NCI-H1105 (cell line): ENCODE measurements around the gene SLC22A12.

Experiments used
- DNase-seq: peaks from one replicate; lab custom pipeline; 2025; lab: John Stamatoyannopoulos, UW

The SLC22A12 gene

DNA sequence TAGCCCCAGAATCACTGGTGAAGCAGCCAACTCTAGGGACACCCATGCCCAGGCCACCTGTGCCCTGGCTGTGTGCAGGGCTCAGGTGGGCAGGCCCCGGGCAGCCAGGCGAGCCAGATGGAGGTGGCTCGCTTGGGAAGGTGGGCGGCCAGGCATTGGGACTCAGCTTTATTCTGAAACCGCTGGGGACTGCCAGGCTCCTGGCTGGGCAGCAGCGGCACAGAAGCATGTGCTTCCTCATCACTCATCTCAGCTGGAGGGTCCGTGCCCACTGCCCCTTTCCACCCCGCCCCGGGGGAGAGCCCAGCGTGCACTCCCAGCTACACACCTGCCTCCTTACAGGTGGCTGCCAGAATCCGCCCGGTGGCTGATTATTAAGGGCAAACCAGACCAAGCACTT, 27.1 kb upstream of the SLC22A12 start:
- no peak for DNase-seq

DNA sequence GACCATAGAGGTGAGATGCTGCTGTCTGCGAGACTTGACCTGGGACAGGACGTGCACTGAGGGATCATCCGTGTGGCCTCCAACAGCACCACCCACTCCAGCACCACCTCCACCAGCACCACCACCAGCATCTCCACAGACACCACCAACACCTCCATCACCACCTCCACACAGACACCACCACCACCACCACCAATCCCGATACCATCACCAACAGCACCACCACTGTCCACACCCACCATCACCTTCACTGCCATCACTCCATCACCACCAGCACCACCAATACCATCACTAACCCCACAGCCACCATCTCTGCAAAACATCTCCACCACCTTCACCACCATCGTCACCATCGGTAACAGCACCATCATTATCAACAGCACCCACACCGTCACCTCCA, 26.6 kb upstream of the SLC22A12 start:
- no peak for DNase-seq

DNA sequence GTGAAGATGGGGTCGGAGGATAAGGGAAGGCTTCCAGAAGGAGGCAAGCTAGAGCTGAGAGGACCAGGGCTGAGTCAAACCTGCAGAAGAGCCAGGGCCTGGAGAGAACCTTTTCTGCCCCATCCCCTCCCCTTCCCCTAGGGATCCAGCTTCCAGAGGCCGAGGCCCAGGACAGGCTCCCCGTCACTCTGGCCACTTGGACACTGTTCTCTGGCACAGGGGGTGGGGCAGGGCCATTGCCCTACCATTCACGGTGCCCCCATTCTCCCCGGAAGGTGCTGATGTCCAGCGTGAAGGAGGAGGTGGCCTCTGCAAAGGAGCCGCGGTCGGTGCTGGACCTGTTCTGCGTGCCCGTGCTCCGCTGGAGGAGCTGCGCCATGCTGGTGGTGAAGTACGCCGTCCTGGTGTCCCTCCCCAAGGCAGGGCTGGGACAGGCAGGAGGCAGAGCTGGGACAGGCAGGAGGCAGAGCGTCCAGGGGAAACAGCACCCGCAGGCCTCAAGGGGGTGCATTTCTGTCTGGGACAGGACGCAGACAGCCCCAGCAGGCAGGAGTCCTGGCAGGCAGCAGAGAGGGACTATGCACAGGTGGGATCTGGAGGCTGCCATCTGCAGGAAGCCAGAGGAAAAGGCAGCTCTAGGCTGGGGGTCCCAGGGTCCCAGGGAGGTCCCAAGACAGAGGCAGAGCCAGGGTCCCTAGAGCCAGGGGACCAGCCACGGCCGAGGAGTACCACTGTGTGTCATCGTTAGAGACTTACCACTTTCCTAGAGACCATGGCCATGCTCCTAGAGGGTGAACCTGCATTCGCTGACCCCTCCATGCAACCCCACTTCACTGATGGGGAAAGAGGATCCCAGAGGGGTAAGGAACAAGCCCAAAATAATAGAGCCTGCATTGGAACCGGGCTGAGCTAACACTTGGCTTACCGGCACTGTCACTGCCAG, 25.8 kb upstream of the SLC22A12 start:
- no peak for DNase-seq

DNA sequence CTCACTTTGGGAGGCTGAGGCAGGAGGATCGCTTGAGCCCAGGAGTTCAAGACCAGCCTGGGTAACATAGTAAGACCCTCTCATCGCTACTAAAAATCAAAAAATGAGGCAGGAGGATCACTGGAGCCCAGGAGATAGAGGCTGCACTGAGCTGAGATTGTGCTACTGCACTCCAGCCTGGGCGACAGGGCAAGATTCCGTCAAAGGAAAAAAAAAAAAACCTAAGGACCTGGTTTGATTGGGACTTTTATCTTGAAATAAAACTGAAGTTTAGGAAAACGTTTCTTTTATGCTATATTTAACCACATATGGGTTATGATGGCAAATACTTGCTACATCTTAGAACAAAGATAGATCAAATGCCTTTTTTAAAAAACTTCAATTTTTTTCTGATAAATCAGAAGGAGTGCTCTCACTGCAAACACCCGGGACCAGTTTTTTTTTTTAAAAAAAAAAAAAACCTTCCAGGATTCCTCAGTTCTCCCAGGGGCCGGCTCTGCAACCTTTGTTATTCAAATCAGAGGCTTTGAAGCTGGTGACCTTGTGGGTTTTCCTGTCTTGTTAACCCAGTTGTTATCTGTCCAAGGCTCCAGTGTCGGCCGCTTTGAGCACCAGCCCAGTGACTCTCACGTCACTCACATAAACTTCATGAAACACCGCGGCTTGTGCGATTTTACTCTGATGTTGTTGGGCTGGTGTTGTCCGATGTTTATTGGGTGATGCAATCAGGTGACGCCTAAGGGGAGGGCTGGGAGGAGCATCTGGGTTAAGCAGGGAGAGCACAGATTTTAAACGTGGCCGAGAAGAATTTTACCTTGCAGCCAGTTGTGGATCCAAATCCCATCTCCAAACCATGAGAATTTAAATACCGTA, 24.7 kb upstream of the SLC22A12 start:
- DNase-seq = peak; percentile 80

GRCh38 chr11:64566915-64567891, 23.8 kb upstream of the SLC22A12 start:
- DNase-seq = no peak

- DNase-seq = no peak
Observed at GRCh38 chr11:64568041-64568571, 22.9 kb upstream of the SLC22A12 start.

DNA sequence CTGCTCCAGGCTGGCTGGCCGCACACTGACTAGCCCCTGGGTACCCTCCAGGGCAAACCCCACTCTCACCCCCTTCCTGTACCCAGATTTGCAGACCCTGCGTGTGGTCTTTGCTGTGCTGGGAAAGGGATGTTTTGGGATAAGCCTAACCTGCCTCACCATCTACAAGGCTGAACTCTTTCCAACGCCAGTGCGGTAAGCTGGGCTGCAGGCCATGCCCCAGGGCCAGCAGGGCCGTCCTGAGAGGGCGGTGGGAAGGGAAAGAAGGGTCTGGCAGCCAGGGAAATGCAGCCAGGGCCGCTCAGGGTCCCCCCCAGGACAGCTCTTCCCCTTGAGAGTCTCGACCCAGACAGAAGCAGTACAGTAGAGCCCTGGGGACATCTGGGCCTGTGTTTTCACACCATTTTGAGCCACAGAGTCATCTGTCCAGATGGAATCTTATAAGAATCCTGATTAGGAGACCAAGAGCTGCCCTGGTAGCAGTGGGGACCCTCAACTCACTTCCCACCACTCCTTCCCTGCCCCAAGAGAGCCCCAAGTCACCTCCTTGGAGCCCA, 22.4 kb upstream of the SLC22A12 start:
- no peak for DNase-seq

DNA sequence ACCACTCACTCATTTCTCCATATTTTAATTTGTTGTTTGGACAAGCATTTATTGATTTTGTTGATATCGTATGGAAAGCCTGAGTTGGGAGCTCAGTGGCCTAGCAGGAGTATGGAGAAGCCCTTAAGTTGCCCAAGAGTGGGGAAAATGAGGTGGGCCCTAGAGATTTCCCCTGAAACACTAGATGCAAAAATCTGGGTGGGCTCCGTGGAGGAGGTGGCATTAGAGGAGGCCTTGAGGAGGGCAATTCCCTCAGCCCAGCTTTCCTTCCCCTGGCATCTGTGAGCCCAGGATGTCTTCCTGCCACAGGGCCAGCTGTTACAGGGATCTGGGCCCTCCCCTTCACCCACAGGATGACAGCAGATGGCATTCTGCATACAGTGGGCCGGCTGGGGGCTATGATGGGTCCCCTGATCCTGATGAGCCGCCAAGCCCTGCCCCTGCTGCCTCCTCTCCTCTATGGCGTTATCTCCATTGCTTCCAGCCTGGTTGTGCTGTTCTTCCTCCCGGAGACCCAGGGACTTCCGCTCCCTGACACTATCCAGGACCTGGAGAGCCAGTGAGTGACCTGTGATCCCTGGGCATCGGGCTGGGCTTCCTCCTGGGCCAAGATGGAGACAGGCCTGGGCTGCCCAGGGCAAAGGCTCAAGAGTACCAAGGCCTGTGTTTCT, 21.6 kb upstream of the SLC22A12 start:
- DNase-seq = no peak

GRCh38 chr11:64570341-64570740, 20.7 kb upstream of the SLC22A12 start:
- DNase-seq = no peak

- DNase-seq = no peak
Observed at GRCh38 chr11:64571050-64571409, 20.0 kb upstream of the SLC22A12 start.

GRCh38 chr11:64571410-64572091, 19.5 kb upstream of the SLC22A12 start:
- DNase-seq = no peak

GRCh38 chr11:64572143-64572542, 18.9 kb upstream of the SLC22A12 start:
- no peak for DNase-seq

GRCh38 chr11:64577202-64577601, 13.8 kb upstream of the SLC22A12 start:
- DNase-seq = no peak

GRCh38 chr11:64580412-64580811, 10.6 kb upstream of the SLC22A12 start:
- DNase-seq = no peak

GRCh38 chr11:64581057-64581523, 9.9 kb upstream of the SLC22A12 start:
- DNase-seq = no peak

GRCh38 chr11:64582885-64583284, 8.1 kb upstream of the SLC22A12 start:
- no peak for DNase-seq

GRCh38 chr11:64583296-64584262, 7.4 kb upstream of the SLC22A12 start:
- no peak for DNase-seq

DNA sequence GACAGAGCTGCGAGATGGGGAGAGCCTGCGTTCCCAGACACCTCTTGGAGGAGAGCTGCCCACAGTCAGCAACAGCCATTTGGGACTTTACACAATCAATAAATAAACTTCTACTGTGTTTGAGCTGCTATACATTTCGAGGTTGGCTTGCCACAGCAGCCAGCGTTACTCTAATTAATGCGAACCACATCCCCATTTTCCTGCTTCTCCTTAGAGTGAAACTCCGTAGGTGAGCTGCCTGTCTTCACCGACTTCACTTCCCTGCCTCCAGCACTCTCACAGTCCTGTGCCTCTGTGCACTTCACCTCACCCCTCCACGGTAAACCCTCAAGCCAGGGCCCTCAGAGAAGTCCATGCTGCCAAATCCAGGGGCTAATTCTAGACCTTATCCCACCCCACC, 5.9 kb upstream of the SLC22A12 start:
- DNase-seq = no peak

GRCh38 chr11:64586366-64586765, 4.7 kb upstream of the SLC22A12 start:
- no peak for DNase-seq
